GM21526 (cell line): ENCODE data around the gene HNRNPUL2.
A peak's percentile ranks its signal among the peaks of the same experiment; 100 is the strongest.
"Not testable (repeated sequence)": the region's sequence is repeated elsewhere in the genome, so short reads cannot be mapped to it uniquely, and the experiment has no call there.

Source experiments
- ATAC-seq: cut with Tn5 transposase; IDR thresholded peaks from one replicate; pipeline ENCODE4 v1.9.1; 2021; ENCODE audit warnings: moderate library complexity; ENCODE audit not compliant: unreplicated experiment, low FRiP score

The HNRNPUL2 gene

DNA sequence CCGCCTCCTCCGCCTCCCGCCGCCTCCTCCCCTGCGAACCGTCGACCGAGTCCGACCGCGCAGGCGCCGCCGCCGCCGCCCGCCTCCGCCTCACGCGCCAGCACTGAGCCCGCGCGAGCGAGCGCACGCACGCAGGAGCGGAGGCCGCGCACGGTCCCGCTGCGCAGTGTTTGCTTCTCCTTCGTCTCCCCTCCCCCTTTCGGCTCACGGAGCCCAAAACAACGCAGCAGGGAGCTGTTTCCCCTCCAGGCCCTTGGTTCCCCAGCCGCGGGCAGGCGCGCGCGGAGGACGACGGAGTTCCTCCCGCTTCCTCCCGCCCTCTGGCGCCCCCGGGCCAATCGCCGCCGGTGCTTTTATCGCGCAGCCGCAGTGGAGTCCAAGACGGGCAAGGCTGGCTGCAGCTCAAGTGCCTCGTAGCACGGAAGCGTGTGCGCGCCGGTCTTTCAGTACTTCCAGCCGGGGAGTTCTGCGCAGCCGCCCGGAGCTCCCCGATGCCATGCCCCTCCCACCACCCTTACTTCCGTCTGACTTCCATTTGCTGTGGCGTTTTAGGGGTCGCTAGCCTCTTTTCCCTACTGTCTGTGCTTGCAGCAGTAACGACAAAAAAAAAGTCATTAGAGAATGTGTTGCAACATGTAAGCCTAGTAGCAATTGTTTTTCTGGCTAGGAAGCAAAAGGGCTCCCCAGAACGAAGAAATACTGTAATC, at the start of gene HNRNPUL2:
Gene HNRNPUL2, minus strand, starts transcription at position 293 of the 707 bp plus-strand sequence. CDS start 301 bp downstream, outside the sequence.
- ATAC-seq, result peak; percentile 58

DNA sequence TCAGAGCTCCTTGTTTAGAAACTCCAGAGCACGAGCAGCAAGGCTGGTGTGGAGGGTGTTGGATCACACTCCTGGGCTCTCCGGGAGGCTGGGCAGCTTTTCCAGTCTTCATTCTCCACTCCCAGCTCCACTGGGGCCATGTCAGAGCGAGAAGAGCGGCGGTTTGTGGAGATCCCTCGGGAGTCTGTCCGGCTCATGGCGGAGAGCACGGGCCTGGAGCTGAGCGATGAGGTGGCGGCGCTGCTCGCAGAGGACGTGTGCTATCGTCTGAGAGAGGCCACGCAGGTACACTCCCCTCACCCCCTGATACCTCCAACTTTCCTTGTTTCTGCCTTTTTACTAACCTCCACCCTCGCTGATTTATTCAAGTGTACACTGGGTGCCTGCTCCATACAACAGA, 48.4 kb upstream of the HNRNPUL2 start:
- no peak for ATAC-seq

DNA sequence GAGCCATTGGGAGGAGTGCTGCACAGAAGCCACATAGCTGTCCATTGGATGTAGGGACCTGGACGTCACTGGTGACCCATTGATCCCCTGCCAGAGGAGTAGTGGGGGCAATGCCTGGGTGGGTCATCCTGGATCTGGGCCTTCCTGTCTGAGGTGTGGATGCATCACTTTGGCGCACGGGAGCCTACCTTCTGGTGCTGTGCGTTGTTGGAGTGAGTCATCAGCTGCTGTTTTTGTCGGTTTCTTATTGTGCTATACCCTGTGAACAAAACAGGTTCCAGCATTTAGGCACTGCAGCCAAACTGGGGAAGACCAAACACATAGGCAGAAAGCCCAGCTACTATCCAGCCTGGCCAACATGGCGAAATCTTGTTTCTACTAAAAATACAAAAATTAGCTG, 47.1 kb upstream of the HNRNPUL2 start:
- ATAC-seq, result no peak

DNA sequence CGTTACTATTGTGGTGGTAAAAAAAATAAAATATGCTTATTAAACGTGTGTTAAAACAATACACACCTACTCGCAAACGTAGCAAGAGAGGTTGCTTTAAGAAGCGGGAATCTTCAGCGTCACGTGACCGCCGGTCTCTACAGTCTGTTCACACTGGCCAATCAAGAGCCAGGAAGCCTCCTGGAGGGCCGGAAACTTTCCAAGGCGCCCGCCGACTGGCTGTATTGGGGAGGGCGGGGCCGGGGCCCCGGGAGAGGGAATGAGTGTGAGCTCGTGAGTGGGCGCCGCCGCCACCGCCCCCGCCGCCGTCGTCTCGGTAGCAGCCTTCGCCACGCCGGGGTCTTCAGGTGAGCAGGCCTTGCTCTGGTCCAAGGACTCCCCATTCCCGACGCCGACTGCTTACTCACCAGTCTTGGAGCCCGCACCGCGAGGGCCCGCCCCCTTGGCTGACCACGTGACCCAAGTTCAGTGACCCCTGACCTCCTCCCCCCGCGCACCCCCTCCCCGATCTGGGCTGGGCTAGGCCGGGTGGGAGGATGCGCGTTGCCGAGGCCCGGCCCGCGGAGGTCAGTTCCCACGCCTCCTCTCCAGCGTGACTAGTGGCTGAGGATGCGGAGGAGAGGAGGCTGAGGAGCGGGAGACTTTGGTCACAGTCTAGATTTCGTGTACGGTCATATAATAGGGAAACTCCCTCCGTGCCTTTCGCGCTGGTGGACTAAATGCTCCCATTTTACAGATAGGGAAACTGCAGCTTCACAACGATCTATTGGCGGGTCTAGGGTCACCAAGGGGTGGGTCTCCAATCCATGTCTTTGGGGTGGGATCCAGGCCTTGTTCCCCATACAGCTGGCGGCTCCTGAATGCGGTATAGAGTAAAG, 44.1 kb upstream of the HNRNPUL2 start, which contains the start of gene TAF6L:
Gene TAF6L, plus strand, starts transcription at position 253 of the 878 bp plus-strand sequence. CDS start 4,388 bp downstream, outside the sequence.
- ATAC-seq, result peak; percentile 45

DNA sequence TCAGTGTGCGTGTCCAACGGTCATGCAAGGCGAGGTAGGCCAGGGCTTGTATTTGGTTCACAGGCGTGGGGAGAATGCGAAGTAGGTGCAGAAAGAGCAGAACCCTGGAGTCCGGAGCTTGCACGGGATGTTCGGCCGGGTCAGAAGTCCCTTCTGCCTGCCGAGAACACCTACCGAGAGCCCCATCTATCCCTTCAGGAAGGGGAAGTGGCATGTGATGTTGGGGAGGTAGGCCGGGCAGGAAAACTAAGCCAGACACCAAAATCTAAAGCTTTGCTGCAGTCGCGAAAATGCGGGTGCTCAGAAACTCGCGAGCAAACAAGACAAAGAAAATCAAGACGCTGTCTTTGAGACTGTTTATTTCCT, 43.5 kb upstream of the HNRNPUL2 start:
- ATAC-seq, result no peak

DNA sequence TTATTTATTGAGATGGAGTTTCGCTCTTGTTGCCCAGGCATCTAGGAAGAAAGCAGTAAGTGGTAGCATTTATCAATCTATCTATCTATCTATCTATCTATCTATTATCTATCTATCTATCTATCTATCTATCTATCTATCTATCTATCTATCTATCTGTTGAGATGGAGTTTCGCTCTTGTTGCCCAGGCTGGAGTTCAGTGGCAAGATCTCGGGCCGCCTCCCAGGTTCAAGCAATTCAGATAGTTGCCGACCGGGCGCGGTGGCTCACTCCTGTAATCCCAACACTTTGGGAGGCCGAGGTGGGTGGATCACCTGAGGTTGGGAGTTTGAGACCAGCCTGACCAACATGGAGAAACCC, 33.6 kb upstream of the HNRNPUL2 start:
- ATAC-seq, result not testable (repeated sequence)

DNA sequence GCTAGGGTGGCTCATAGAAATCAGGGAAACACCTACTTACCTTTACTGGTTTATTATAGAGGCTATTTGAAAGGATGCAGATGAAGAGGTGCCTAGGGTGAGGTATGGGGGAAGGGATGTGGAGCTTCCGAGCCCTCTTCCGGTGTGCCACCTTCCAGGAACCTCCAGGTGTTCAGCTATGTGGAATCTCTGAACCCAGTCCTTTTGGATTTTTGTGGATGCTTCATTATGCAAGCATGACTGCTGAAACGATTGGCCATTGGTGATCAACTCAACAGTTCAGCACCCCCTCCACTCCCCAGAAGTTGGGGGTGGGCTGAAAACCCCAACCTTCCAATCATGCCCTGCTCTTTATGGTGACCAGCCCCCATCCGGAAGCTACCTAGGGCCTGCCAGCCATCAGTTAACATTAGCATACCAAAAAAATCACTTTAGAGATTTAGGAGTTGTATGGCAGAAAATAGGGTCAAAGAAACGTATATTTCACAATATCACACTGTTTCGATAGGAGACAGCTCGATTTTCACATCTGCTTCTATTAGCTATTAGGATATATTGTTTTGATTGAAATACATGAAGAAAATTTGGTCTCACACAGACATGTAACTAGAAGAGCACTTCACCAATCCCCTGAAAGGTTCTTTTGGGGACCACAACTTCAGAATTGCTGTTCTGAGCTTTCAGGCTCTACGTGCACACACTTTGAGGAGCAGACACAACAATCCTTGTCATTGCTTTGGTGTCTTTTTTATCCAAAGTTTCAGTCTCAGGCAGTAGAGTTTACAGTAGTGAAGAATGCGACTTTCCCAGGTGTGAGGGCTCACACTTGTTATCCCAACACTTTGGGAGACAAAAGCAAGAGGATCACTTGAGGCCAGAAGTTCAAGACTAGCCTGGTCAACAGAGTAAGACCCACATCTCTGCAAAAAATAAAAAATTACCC, 30.9 kb upstream of the HNRNPUL2 start:
- ATAC-seq, result no peak

DNA sequence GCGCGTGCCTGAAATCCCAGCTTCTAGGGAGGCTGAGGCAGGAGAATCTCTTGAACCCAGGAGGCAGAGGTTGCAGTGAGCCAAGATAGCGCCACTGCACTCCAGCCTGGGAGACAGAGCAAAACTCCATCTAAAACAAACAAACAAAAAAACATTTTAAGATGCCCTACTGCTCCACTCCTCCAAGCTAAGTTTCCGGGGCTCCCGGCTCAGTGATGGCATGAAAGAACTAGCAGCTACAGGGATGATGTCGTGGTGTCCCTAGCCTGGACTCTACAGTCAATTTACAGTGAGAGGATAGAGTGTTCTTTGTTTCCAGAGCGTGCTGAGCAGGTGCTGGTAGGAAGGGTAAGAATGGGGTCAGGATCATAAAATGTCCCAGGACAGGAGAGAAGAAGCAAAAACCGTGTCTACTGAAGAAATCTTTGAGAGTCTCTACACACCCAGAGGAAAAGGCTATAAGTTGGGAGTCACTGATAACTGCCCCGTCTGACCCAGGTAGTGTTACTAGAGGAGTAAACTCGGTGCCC, 27.9 kb upstream of the HNRNPUL2 start:
- ATAC-seq, result no peak

DNA sequence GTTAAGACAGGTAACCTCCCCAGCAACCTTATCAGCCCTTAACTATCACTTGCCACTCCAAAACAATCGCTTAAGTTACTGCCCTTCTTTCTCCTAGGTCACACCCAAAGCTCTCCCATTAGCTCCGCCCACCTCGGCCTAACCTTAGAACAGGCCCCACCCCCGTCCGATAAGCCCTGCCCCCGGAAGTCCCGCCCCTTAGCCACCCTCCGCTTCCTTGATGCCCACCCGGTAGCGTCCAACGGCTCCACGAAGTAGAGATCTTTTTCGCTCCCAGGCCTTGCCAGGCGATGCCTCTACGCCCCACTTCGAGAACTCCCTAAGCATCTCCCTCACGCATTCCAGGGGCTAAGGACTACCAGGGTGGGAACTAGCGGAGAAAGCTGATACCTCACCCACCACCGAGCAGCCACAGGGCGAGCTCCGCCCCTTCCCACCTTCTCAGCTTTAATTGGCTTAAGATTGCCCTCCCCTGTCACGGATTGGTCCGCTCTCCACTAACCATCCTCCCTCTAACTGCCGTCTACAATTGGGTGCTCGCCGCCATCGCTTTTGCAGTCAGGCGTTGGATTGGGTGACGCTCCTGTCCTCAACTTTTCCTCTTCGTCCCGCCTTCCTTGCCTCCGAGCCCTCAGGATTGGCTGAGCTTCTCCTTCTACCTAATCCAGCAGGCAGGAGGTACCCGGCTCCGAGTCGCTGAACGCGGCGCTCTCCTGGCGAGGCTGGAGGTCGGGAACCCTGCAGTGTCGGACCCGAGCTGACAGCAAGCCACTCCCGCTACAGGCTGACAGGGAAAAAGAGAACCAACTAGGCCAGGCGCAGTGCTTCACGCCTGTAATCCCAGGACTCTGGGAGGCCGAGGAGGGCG, 26.7 kb upstream of the HNRNPUL2 start, which contains the start of gene ZBTB3:
Gene ZBTB3, minus strand, starts transcription at position 425 of the 868 bp plus-strand sequence. CDS start 496 bp downstream, outside the sequence.
- peak; percentile 86 for ATAC-seq

DNA sequence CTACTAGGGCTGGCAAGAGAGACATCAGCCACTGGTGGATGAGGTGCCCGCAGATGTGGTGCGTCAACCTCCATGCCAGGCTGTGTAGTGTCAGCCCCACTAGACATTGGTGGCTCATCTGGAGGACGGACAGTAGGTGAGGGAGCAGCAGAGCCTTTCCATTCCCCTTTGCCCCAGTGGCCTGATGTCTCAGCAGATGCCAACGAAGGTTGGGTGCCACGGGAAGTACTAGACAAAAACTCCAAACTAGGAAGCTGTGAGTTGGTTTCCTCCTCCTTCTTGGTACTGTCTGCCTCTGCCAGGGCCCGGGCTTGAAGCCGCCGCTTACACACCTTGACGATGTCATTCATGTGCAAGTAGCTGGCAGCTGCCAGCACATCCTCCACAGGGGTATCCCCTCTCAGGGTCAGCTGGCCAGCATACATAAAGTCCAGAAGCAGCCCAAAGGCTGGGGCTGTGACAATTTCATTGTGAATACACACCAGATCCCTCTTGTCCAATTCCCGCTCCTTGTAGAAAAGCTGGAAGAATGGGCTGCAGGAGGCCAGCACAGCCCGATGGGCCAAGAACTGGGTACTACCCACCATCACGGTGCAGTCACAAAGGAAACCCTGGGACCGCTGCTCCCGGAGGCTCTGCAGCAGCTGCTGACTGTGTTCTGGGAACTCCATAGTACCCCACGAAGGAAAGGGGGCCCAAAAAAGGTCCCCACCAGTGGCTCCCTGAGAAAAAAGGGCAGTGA, 25.9 kb upstream of the HNRNPUL2 start:
- ATAC-seq, result peak; percentile 6

DNA sequence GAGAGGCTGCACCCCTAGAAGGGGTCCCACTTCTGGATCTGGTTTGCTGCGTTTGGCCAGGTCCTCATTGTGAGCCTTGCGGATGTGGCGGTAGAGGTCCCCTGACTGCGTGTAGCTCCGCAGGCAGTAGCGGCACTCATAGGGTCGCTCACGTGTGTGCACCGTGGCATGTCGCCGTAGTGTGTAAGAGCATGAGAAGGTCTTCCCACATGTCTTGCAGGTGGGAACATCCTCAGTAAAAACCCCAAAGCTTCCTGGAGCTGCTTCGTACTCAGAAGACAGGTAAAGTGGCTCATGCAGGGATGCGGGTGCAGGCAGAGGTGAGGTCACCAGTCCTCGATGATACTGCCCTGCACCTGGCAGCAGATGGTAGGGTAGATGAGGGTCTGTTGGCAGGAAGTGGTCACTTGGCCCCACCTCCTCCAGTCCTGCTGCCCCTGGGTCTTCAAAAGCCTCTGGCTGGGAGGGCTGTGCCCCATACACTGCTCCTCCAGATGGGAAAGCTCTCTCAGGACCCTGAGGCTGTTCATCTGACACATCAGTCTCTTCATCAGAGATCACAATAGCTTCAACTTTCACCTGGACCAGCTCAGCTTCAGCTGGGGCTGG, 25.0 kb upstream of the HNRNPUL2 start:
- no peak for ATAC-seq

DNA sequence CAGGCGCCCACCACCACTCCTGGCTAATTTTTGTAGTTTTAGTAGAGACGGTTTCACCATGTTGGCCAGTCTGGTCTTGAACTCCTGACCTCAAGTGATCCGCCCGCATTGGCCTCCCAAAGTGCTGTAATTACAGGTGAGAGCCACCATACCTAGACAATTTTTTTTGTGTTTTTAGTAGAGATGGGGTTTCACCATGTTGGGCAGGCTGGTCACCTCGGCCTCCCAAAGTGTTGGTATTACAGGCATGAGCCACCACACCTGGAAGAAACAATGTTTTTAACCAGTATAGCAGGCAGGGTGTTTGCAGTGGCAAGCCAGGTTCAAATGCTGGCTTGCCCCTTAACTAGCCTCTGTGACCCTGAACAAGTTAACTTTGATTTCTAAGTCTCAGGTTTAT, 22.7 kb upstream of the HNRNPUL2 start:
- ATAC-seq, result not testable (repeated sequence)

DNA sequence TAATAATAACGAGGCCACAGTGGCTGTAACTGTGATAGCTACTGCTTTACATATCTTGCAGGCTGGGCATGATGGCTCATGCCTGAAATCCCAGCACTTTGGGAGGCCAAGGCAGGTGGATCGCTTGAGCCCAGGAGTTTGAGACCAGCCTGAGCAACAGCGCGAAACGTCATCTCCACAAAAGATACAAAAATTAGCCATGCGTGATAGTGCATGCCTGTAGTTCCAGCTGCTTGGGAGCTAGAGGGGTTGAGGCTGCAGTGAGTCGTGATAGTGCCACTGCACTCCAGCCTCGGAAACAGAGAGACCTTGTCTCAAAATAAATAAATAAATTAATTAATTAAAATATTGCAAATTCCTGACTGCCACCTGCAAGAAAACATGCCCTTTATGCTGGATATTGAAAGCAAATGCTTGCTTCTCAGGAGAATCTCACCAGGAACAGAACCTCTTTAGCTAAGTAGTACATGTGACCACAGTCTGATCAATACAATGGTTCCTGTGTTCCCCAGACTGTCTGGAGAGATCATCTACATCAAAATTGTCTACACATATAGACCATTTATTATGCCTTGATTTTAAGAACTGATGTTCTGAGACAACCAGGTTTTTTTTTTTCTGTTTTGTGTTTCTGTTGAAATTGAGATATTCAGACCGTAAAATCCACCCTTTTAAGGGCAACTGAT, 20.4 kb upstream of the HNRNPUL2 start:
- ATAC-seq, result no peak

DNA sequence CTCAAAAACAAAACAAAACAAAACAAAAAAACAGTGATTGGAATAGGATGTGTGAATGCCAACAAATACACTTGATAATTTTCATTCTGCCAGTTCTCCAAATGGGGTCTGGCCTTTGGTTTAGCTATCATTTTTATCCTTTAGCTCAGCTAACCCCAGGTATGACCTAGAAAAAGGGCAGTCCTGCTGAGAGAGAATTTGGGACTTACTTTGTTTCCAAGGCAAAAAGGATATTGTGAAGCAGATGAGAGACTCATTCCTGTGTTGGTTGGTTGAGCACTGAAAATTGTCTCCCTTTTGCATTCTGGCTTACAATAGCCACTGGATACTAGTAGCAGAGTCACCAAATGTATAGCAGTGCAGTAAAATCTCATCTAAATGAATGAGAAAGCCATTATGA, 9.9 kb upstream of the HNRNPUL2 start:
- ATAC-seq, result no peak

DNA sequence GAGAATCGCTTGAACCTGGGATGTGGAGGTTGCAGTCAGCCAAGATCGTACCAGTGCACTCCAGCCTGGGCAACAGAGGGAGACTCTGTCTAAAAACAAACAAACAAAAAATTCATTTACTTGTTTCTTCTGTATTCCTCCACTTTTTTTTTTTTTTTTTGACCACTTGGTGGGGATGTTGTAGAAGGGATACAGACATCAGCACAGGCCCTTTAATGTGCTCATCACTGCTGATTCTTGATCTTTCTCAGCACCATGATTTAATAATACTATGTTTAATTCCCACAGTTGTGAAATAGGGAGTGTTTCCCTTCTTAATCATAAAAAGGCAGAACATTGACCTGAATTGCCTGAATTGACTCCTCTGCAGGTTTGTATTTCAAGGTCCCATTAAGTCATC, 5.6 kb upstream of the HNRNPUL2 start:
- ATAC-seq, result no peak

DNA sequence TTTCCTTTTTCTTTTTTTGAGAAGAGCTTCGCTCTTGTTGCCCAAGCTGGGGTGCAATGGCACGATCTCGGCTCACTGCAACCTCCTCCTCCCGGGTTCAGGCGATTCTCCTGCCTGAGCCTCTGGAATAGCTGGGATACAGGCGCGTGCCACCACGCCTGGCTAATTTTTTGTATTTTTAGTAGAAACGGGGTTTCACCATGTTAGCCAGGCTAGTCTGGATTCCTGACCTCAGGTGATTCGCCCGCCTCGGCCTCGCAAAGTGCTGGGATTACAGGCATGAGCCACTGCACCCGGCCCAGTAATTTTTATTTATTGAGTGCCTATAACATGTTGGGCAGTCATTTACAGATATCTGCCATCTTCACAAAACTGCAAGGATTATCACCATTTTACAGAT, 2.8 kb upstream of the HNRNPUL2 start:
- not testable (repeated sequence) for ATAC-seq

DNA sequence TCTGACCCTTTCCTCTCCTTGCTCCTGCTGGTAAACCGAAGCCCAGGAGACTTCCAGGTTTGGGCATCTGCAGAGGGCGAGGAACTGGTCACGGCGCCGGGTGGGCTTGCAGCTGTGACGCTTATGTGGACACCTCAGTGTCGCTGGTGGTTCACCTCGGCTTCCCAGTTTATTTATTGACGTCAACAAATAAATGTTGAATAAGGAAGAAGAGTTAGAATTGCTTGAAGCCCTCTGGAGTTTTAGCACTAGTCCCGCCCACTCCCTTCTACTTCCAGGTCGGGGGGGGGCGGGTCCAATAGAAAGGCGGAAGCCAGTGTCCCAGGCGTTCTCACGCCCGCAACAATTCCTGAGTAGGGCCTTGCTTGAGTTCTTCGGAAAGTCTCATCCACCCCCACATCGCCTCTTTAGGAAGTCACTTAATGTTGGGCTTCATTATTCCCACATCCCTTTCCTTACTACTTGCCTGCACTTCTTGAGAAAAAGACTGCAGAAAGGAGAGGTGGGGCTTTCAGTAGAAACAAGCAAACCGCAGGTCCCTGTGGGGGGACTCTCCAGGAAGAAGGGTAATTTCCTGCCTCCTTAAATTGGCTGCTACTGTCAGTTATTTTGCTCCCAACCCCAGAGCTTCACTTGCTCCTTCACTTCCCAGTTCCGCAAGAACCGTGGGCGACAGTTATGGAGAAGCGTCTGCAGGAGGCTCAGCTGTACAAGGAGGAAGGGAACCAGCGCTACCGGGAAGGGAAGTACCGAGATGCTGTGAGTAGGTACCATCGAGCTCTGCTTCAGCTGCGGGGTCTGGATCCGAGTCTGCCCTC, 1.1 kb upstream of the HNRNPUL2 start, which contains the start of gene TTC9C:
Gene TTC9C, plus strand, starts transcription at position 316 of the 818 bp plus-strand sequence. Its CDS starts 363 bp downstream, at position 679.
- ATAC-seq, result peak; percentile 15
